HCT116 (cell line): Measurements from ENCODE around the gene PXMP2. TPM values are rescaled to one million over a fixed set of nuclear protein-coding genes. Genes with fewer than 3 reads are reported as not detected.

Experiments
- ATAC-seq: fragments of 200-7000 bp; cut with Tn5 transposase; 2 replicates; pipeline ENCODE4 v1.9.1; 2020; ENCODE audit warnings: mild to moderate bottlenecking, moderate library complexity
- BruUV-seq: library from RNA; stranded (reverse); fragments of 400-500 nt; replicated peaks from 2 replicates; lab custom pipeline; 2021; lab: Mats Ljungman, UMichigan
- CTCF ChIA-PET: fragments of 300-600 bp; sonication (Branson Sonifier 250); formaldehyde crosslinking; loops from one replicate; lab custom pipeline; 2021; ENCODE audit warnings: antibody characterized with exemption; lab: Charles Lee
- POLR2A ChIA-PET: fragments of 300-600, 350-600 bp; sonication (Branson Sonifier 250); formaldehyde crosslinking; loops from one replicate; lab custom pipeline; 2021; ENCODE audit warnings: antibody characterized with exemption; lab: Charles Lee
- RAD21 ChIA-PET, 2 experiments: fragments of 300-600 bp; sonication (Branson Sonifier 250); formaldehyde crosslinking; loops; one replicate each; lab custom pipeline; 2023; ENCODE audit warnings: low total read pairs in 2 of 2; ENCODE audit not compliant: uncharacterized antibody in 2 of 2, unreplicated experiment in 2 of 2, low non-redundant PET in 1 of 2; lab: Charles Lee
- DNase-seq: peaks from one replicate; pipeline ENCODE4 v3.0.0-alpha.2; 2010; ENCODE audit warnings: low read depth, low spot score
- H2AFZ ChIP-seq: fragments of 200-600 bp; shearing (Covaris generic), sonication (generic); 2 replicates; pipeline ENCODE4 v1.6.1; 2017; ENCODE audit warnings: low read depth, mixed run types, mixed read lengths, antibody characterized with exemption, low read length; ENCODE audit not compliant: poor library complexity, severe bottlenecking
- H3K27ac ChIP-seq: 2 replicates; pipeline ENCODE4 v1.5.1; 2012; ENCODE audit warnings: low read depth, low read length
- H3K27me3 ChIP-seq: fragments of 200-600 bp; sonication (generic); 2 replicates; pipeline ENCODE4 v1.6.1; 2016; ENCODE audit warnings: mixed run types, low read length, mixed read lengths; ENCODE audit not compliant: insufficient read depth
- H3K36me3 ChIP-seq, 2 experiments: fragments of 200-500 bp in 1 of 2; fragments of 200-600 bp in 1 of 2; sonication (Bioruptor generic) in 1 of 2; sonication (generic) in 1 of 2; 2 replicates each; pipeline versions ENCODE4 v1.5.1 to v1.6.1; 2014 to 2016; ENCODE audit warnings: low read length in 2 of 2, inconsistent platforms in 1 of 2, mixed read lengths in 1 of 2, mixed run types in 1 of 2; ENCODE audit not compliant: insufficient read depth in 2 of 2, control insufficient read depth in 1 of 2
- H3K4me1 ChIP-seq, 2 experiments: fragments of 200-600 bp in 1 of 2; sonication (generic) in 1 of 2; 2 replicates each; pipeline versions ENCODE4 v1.5.1 to v1.6.1; 2012 to 2017; ENCODE audit warnings: low read length in 2 of 2, inconsistent platforms in 1 of 2, mild to moderate bottlenecking in 1 of 2, mixed read lengths in 1 of 2, mixed run types in 1 of 2, moderate library complexity in 1 of 2; ENCODE audit not compliant: insufficient read depth in 2 of 2, control insufficient read depth in 1 of 2
- H3K4me2 ChIP-seq: fragments of 200-600 bp; sonication (generic); 2 replicates; pipeline ENCODE4 v1.6.1; 2017; ENCODE audit warnings: mixed run types, low read length, mixed read lengths
- H3K4me3 ChIP-seq, 2 experiments: fragments of 200-600 bp in 1 of 2; sonication (generic) in 1 of 2; replicated peaks in 1 of 2; 2 replicates each; pipeline ENCODE4 v1.5.1; 2011 to 2016; ENCODE audit warnings: low read length in 2 of 2, control low read depth in 1 of 2, low read depth in 1 of 2, mild to moderate bottlenecking in 1 of 2, mixed read lengths in 1 of 2, mixed run types in 1 of 2
- H3K79me2 ChIP-seq: fragments of 200-600 bp; sonication (generic); 2 replicates; pipeline ENCODE4 v1.6.1; 2017; ENCODE audit warnings: mild to moderate bottlenecking, mixed run types, low read length, moderate library complexity, mixed read lengths; ENCODE audit not compliant: insufficient read depth
- H3K9ac ChIP-seq: fragments of 200-600 bp; sonication (generic); 2 replicates; pipeline ENCODE4 v1.6.1; 2016; ENCODE audit warnings: low read length, mixed read lengths
- H3K9me2 ChIP-seq: fragments of 200-600 bp; sonication (generic), shearing (Covaris generic); 2 replicates; pipeline ENCODE4 v1.6.1; 2017; ENCODE audit warnings: mixed run types, mild to moderate bottlenecking, moderate library complexity; ENCODE audit not compliant: insufficient read depth
- H3K9me3 ChIP-seq, 2 experiments: fragments of 200-500 bp in 1 of 2; fragments of 200-600 bp in 1 of 2; sonication (Bioruptor generic) in 1 of 2; sonication (generic) in 1 of 2; 2 replicates each; pipeline ENCODE4 v1.6.1; 2014 to 2017; ENCODE audit warnings: low read length in 2 of 2, mixed read lengths in 2 of 2, inconsistent platforms in 1 of 2, low read depth in 1 of 2, mild to moderate bottlenecking in 1 of 2, mixed run types in 1 of 2, moderate library complexity in 1 of 2; ENCODE audit not compliant: control insufficient read depth in 1 of 2, insufficient read depth in 1 of 2
- H4K20me1 ChIP-seq: fragments of 200-600 bp; sonication (generic), shearing (Covaris generic); 2 replicates; pipeline ENCODE4 v1.6.1; 2017; ENCODE audit warnings: mixed run types, mild to moderate bottlenecking, moderate library complexity; ENCODE audit not compliant: insufficient read depth
- CBX3 ChIP-seq: IDR thresholded peaks from 2 replicates; pipeline ENCODE4 v1.6.1; 2012; ENCODE audit warnings: low read depth
- CEBPB ChIP-seq: IDR thresholded peaks from 2 replicates; pipeline ENCODE4 v1.6.1; 2012; ENCODE audit warnings: low read depth
- EGR1 ChIP-seq: IDR thresholded peaks from 2 replicates; pipeline ENCODE4 v1.6.1; 2012; ENCODE audit warnings: low read depth
- ELF1 ChIP-seq: IDR thresholded peaks from 2 replicates; pipeline ENCODE4 v1.6.1; 2012; ENCODE audit warnings: low read depth, borderline replicate concordance
- EZH2phosphoT487 ChIP-seq: fragments of 200-600 bp; IDR thresholded peaks from 2 replicates; pipeline ENCODE4 v1.6.1; 2018; ENCODE audit warnings: antibody characterized with exemption, borderline replicate concordance
- FOSL1 ChIP-seq: IDR thresholded peaks from 2 replicates; pipeline ENCODE4 v1.6.1; 2012; ENCODE audit warnings: low read depth
- JUND ChIP-seq: IDR thresholded peaks from 2 replicates; pipeline ENCODE4 v1.6.1; 2012
- POLR2A ChIP-seq: IDR thresholded peaks from 2 replicates; pipeline ENCODE4 v1.7.0; 2011; ENCODE audit warnings: borderline replicate concordance; ENCODE audit not compliant: insufficient read depth, insufficient read length; ENCODE audit errors: extremely low read depth
- POLR2AphosphoS5 ChIP-seq: IDR thresholded peaks from 2 replicates; pipeline ENCODE4 v1.6.1; 2011; ENCODE audit warnings: mild to moderate bottlenecking, low read depth, low read length, moderate library complexity
- SIN3A ChIP-seq: IDR thresholded peaks from 2 replicates; pipeline ENCODE4 v1.6.1; 2012; ENCODE audit warnings: low read depth
- SP1 ChIP-seq: IDR thresholded peaks from 2 replicates; pipeline ENCODE4 v1.6.1; 2012; ENCODE audit warnings: low read depth
- SRF ChIP-seq: IDR thresholded peaks from 2 replicates; pipeline ENCODE4 v1.6.1; 2012; ENCODE audit warnings: low read depth
- YY1 ChIP-seq: IDR thresholded peaks from 2 replicates; pipeline ENCODE4 v1.6.1; 2011; ENCODE audit warnings: low read length, low read depth, moderate library complexity, mild to moderate bottlenecking; ENCODE audit not compliant: insufficient replicate concordance; ENCODE audit errors: extremely low read depth
- ZNF274 ChIP-seq: fragments of 200-500 bp; sonication (Bioruptor generic); IDR thresholded peaks from 2 replicates; pipeline ENCODE4 v1.6.1; 2014; ENCODE audit warnings: mild to moderate bottlenecking, low read depth, low read length, inconsistent platforms
- intact Hi-C: fragments of 100-400 bp; cut with micrococcal nuclease; formaldehyde crosslinking; loops from 2 replicates; pipeline ENCODE4 v1.10.0; 2022
- total RNA-seq: library from RNA; stranded (reverse); gene quantifications from one replicate; pipeline ENCODE4 v1.2.1, GENCODE V29; 2021; ENCODE audit not compliant: unreplicated experiment
- TF ChIP-seq, protein P1 (sequence below): IDR thresholded peaks from 2 replicates; pipeline ENCODE4 v1.6.1; 2011; ENCODE audit warnings: mild to moderate bottlenecking, low read length, moderate library complexity; ENCODE audit not compliant: insufficient replicate concordance; ENCODE audit errors: extremely low read depth
- TF ChIP-seq, protein P2 (sequence below): IDR thresholded peaks from 2 replicates; pipeline ENCODE4 v1.6.1; 2012; ENCODE audit warnings: low read depth
- TF ChIP-seq, protein P3 (sequence below): IDR thresholded peaks from 2 replicates; pipeline ENCODE4 v1.6.1; 2012
- TF ChIP-seq, protein P4 (sequence below): IDR thresholded peaks from 2 replicates; pipeline ENCODE4 v1.6.1; 2012

Gene PXMP2
- total RNA-seq, 1 experiment from 2014 or later, result 30.9 TPM

DNA sequence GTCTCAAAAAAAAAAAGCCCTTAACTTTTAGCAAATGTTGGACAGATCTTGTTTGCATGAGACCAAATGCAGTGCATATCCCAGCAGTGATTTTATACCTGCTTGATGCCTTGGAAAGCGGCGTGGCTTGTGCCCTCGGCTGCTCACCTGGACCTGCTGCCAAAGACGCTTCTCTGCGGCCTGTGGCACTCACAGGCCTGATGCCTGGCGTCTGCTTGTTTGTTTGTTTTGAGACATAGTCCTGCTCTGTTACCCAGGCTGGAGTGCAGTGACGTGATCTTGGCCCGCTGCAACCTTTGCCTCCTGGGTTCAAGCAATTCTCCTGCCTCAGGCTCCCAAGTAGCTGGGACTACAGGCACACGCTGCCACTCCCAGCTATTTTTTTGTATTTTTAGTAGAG lies 28.5 kb downstream of the PXMP2 start:
- CTCF ChIA-PET, result no interaction called here
- RAD21 ChIA-PET, result no interaction called here

DNA sequence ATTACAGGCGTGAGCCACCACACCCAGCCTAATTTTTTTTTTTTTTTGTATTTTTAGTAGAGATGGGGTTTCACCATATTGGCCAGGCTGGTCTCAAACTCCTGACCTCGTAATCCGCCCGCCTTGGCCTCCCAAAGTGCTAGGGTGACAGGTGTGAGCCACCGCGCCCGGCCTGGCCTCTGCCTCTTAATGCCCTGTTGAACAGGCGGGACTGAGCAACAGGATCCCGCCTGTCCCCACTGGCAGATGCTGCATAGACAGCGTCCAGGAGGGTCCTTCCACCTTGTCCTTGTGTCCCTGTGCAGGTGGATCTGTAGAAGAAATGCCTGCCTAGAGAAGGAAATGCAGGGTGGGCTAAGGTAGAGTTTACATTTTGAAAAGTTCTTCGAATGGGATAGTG lies 29.0 kb downstream of the PXMP2 start:
- CTCF ChIA-PET, result no interaction called here
- peaks cover 3 to 8% of the 10 kb centered on the region in 2 experiments for H3K4me1 ChIP-seq
- H3K9me2 ChIP-seq, result no peaks in the 10 kb centered on the region
- no TSS peak for BruUV-seq
- intact Hi-C loops, result no loop called here
- H3K27me3 ChIP-seq, result no peaks in the 10 kb centered on the region
- peaks cover 3% of the 10 kb centered on the region; the same call in 1 of the 2 replicates for H4K20me1 ChIP-seq
- H3K4me2 ChIP-seq, result no peak overlapping the region
- no peak overlapping the region for H3K9ac ChIP-seq
- DNase-seq (no peak), ATAC-seq (no peak)
- no peaks in the 10 kb centered on the region for H3K9me3 ChIP-seq
- H3K27ac ChIP-seq, result no peak overlapping the region
- peaks cover 59% of the 10 kb centered on the region for H3K79me2 ChIP-seq
- RAD21 ChIA-PET, result no interaction called here
- POLR2A ChIA-PET, result no interaction called here
- H2AFZ ChIP-seq, result no peak overlapping the region
- peaks cover 21 to 22% of the 10 kb centered on the region in 2 experiments; a peak in 3 of 4 replicates for H3K36me3 ChIP-seq
- H3K4me3 ChIP-seq, result no peak overlapping the region
- TF ChIP-seq CEBPB (no peak), POLR2A (no peak), POLR2AphosphoS5 (no peak), SP1 (no peak), CBX3 (no peak), JUND (no peak), EGR1 (no peak), ZNF274 (no peak), ELF1 (no peak), EZH2phosphoT487 (no peak), SRF (no peak)
- TF ChIP-seq, protein P1, sequence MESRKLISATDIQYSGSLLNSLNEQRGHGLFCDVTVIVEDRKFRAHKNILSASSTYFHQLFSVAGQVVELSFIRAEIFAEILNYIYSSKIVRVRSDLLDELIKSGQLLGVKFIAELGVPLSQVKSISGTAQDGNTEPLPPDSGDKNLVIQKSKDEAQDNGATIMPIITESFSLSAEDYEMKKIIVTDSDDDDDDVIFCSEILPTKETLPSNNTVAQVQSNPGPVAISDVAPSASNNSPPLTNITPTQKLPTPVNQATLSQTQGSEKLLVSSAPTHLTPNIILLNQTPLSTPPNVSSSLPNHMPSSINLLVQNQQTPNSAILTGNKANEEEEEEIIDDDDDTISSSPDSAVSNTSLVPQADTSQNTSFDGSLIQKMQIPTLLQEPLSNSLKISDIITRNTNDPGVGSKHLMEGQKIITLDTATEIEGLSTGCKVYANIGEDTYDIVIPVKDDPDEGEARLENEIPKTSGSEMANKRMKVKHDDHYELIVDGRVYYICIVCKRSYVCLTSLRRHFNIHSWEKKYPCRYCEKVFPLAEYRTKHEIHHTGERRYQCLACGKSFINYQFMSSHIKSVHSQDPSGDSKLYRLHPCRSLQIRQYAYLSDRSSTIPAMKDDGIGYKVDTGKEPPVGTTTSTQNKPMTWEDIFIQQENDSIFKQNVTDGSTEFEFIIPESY, result no peak
- TF ChIP-seq, protein P2, sequence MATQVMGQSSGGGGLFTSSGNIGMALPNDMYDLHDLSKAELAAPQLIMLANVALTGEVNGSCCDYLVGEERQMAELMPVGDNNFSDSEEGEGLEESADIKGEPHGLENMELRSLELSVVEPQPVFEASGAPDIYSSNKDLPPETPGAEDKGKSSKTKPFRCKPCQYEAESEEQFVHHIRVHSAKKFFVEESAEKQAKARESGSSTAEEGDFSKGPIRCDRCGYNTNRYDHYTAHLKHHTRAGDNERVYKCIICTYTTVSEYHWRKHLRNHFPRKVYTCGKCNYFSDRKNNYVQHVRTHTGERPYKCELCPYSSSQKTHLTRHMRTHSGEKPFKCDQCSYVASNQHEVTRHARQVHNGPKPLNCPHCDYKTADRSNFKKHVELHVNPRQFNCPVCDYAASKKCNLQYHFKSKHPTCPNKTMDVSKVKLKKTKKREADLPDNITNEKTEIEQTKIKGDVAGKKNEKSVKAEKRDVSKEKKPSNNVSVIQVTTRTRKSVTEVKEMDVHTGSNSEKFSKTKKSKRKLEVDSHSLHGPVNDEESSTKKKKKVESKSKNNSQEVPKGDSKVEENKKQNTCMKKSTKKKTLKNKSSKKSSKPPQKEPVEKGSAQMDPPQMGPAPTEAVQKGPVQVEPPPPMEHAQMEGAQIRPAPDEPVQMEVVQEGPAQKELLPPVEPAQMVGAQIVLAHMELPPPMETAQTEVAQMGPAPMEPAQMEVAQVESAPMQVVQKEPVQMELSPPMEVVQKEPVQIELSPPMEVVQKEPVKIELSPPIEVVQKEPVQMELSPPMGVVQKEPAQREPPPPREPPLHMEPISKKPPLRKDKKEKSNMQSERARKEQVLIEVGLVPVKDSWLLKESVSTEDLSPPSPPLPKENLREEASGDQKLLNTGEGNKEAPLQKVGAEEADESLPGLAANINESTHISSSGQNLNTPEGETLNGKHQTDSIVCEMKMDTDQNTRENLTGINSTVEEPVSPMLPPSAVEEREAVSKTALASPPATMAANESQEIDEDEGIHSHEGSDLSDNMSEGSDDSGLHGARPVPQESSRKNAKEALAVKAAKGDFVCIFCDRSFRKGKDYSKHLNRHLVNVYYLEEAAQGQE, result no peak
- TF ChIP-seq, protein P3, sequence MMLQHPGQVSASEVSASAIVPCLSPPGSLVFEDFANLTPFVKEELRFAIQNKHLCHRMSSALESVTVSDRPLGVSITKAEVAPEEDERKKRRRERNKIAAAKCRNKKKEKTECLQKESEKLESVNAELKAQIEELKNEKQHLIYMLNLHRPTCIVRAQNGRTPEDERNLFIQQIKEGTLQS, result no peak

More for the DNA sequence above, 28.5 kb downstream of the PXMP2 start:
- Histone ChIP-seq H3K27me3 (no peaks in the 10 kb centered on the region), H3K9me2 (no peaks in the 10 kb centered on the region), H2AFZ (no peak overlapping the region), H3K27ac (no peak overlapping the region), H3K79me2 (peaks cover 60% of the 10 kb centered on the region), H4K20me1 (peaks cover 3% of the 10 kb centered on the region; the same call in 1 of the 2 replicates), H3K4me3 (no peak overlapping the region), H3K9me3 (no peaks in the 10 kb centered on the region), H3K4me1 (peaks cover 3 to 8% of the 10 kb centered on the region in 2 experiments), H3K4me2 (no peak overlapping the region), H3K36me3 (peaks cover 19 to 21% of the 10 kb centered on the region in 2 experiments; a peak in 3 of 4 replicates), H3K9ac (no peak overlapping the region)
- ATAC-seq (no peak), DNase-seq (no peak)
- TF ChIP-seq YY1 (no peak), EGR1 (no peak), FOSL1 (no peak), CEBPB (no peak), SIN3A (no peak)
- TF ChIP-seq, protein P4, sequence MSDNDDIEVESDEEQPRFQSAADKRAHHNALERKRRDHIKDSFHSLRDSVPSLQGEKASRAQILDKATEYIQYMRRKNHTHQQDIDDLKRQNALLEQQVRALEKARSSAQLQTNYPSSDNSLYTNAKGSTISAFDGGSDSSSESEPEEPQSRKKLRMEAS, result no peak
- POLR2A ChIA-PET, result no interaction called here
- BruUV-seq, result no TSS peak
- intact Hi-C loops, result no loop called here
